Tibial nerve (tissue), 4 donors: ENCODE results near the gene FBN1.

ENCODE experiments used
- CTCF ChIP-seq, 5 experiments: fragments of 200-600 bp in 3 of 5; fragments of 450-650 bp in 2 of 5; sonication (generic) in 3 of 5; IDR thresholded peaks; one replicate each; pipeline ENCODE4 v1.5.1; 2016 to 2019; ENCODE audit warnings: antibody characterized with exemption in 5 of 5, mild to moderate bottlenecking in 3 of 5, moderate library complexity in 2 of 5
- EP300 ChIP-seq, 2 donors: sonication (generic); formaldehyde crosslinking; IDR thresholded peaks; one replicate each; pipeline ENCODE4 v1.6.1; 2017; ENCODE audit warnings: antibody characterized with exemption in 2 of 2, mild to moderate bottlenecking in 1 of 2
- POLR2A ChIP-seq, 2 donors: fragments of 450-650 bp; IDR thresholded peaks; one replicate each; pipeline ENCODE4 v1.6.1; 2017; ENCODE audit warnings: antibody characterized with exemption in 2 of 2, mild to moderate bottlenecking in 2 of 2, moderate library complexity in 2 of 2

- TF ChIP-seq CTCF (IDR thresholded peaks at IDR 0.05) (no peak), POLR2A (IDR thresholded peaks at IDR 0.05) (no peak), EP300 (IDR thresholded peaks at IDR 0.05) (no peak)
These were observed 249.5 kb downstream of the FBN1 start for GRCh38 chr15:48396020-48396419.
